PC-3 (cell line): ENCODE results near the gene OR10K1.

Experiments used
- EZH2 ChIP-seq: fragments of 300-600 bp; sonication (generic); IDR thresholded peaks from one replicate; pipeline ENCODE4 v1.6.1; 2017; ENCODE audit warnings: antibody characterized with exemption, mild to moderate bottlenecking, low read length; ENCODE audit not compliant: unreplicated experiment
- TF ChIP-seq, protein P1 (sequence below): fragments of 300-600 bp; sonication (generic); conservative IDR thresholded peaks from 2 replicates; pipeline ENCODE4 v1.5.1; 2017; ENCODE audit warnings: antibody characterized with exemption, low read depth, mild to moderate bottlenecking, low read length

DNA sequence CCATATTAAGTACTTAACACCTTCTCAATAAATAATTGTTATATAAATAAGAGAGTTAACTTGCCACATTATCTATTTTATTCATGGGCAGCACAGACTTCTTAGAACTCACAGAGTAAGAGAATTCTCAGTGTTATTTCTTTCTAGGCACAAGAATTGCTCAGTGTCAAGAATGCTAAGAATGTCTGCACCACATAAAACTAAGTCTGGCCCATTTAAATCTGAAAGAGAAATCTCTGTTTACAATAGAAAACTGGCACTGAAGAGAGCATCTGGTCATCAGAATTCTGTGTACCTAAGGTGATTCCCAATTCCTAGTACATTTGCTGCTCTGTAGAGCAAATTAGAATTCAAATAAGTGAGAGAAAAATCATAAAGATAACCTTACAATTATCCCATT lies 39.4 kb upstream of the OR10K1 start:
- TF ChIP-seq, protein P1, sequence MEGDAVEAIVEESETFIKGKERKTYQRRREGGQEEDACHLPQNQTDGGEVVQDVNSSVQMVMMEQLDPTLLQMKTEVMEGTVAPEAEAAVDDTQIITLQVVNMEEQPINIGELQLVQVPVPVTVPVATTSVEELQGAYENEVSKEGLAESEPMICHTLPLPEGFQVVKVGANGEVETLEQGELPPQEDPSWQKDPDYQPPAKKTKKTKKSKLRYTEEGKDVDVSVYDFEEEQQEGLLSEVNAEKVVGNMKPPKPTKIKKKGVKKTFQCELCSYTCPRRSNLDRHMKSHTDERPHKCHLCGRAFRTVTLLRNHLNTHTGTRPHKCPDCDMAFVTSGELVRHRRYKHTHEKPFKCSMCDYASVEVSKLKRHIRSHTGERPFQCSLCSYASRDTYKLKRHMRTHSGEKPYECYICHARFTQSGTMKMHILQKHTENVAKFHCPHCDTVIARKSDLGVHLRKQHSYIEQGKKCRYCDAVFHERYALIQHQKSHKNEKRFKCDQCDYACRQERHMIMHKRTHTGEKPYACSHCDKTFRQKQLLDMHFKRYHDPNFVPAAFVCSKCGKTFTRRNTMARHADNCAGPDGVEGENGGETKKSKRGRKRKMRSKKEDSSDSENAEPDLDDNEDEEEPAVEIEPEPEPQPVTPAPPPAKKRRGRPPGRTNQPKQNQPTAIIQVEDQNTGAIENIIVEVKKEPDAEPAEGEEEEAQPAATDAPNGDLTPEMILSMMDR: no peak
- TF ChIP-seq EZH2: no peak
